ENCODE measurements around the gene LINGO1.

Gene LINGO1

DNA sequence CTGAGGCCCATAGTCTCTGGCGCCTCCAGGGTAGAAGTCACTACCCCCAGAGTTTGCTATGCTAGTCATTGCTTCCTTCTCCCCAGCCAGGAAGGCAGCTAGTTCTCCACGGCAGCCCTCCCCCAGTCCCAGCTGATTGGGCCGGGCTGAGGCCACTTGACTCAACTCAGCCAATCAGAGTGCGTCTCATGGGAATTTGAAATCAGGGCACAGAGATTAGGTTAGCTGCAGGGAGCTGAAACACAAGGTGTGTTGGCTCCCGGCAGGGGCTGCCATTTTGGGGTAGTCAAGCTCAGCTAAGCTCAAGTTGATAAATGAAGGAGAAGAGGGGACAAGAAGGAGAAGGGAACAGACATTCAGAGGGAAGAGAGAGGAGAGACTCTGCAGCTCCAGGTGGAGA, 32.8 kb downstream of the LINGO1 start:
- no peak overlapping the region for H3K23ac ChIP-seq (ENCODE audit: low read depth, low read length, poor library complexity)
- no peaks in the 10 kb centered on the region for H3K79me1 ChIP-seq (ENCODE audit: low read depth, low read length)
- no CpG with 5 or more reads among the region's 5 CpGs for WGBS, 2 donors (ENCODE audit: extremely low coverage in 2 of 2, insufficient read length in 2 of 2, insufficient replicate concordance in 1 of 2)
- H3K14ac ChIP-seq (ENCODE audit: low read length): no peak overlapping the region
- peak overlapping the region; percentile 31 for H3K18ac ChIP-seq (ENCODE audit: low read length)
- no peaks in the 10 kb centered on the region for H3K36me3 ChIP-seq (replicated peaks in 1 of 2; ENCODE audit: control insufficient read depth in 2 of 2, insufficient read depth in 2 of 2, low read length in 2 of 2)
- no peaks in the 10 kb centered on the region for H3K9me3 ChIP-seq (replicated peaks in 1 of 2; ENCODE audit: control insufficient read depth in 2 of 2, insufficient read depth in 1 of 2, low read depth in 1 of 2, low read length in 2 of 2)
- peak overlapping the region; percentile 46 for H2BK5ac ChIP-seq (ENCODE audit: low read length)
- no peak for DNase-seq (ENCODE audit: low spot score)
- no peak overlapping the region for H3K27ac ChIP-seq (replicated peaks; ENCODE audit: low read length)
- no peak overlapping the region for H3K9ac ChIP-seq (ENCODE audit: low read depth, low read length, poor library complexity)
- no peaks in the 10 kb centered on the region for H3K27me3 ChIP-seq (ENCODE audit: control insufficient read depth in 3 of 3, insufficient read depth in 3 of 3, low read depth in 1 of 3, low read length in 3 of 3)
- no peak overlapping the region for H2BK15ac ChIP-seq (ENCODE audit: low read length)
- peaks cover 19 to 25% of the 10 kb centered on the region in 2 donors for H3K4me1 ChIP-seq (ENCODE audit: control insufficient read depth in 2 of 2, insufficient read depth in 1 of 2, low read depth in 1 of 2, low read length in 2 of 2)
- peak overlapping the region; percentile 67 for H2AFZ ChIP-seq (ENCODE audit: low read length)
- H3K4me2 ChIP-seq (ENCODE audit: insufficient read depth, low read length, poor library complexity, severe bottlenecking): no peak overlapping the region
- H2AK5ac ChIP-seq (ENCODE audit: low read depth, low read length): no peak overlapping the region
- H3K4ac ChIP-seq (ENCODE audit: low read length): no peak overlapping the region
- H2BK120ac ChIP-seq (ENCODE audit: low read depth, low read length): no peak overlapping the region
- no peak overlapping the region for H2BK12ac ChIP-seq (ENCODE audit: low read length)
- no peak overlapping the region for H3K4me3 ChIP-seq (ENCODE audit: low read length in 2 of 2)
- no peak overlapping the region for H4K8ac ChIP-seq (ENCODE audit: low read depth, low read length)
- no peak overlapping the region for H4K91ac ChIP-seq (ENCODE audit: low read depth, low read length, poor library complexity)

DNA sequence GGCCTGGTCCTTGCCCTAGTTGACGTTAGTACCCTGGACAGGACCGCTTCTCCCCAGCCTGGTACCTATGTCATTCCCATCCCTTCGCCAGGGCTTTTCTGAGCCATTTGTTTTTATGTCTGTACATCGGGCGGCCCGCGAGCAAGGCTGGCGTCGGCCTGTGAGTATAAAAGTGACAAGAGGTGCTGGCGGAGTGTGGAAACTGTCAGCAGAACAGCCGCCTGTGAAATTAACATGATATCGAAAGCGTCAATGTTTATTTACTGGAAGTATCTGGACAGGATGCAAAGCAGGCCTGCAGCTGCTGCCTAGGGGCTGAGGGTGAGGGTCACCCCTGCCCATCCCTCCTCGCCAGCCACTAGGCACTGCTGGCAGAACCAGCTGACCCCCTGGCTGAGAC, 33.4 kb downstream of the LINGO1 start:
- Histone ChIP-seq H2BK15ac (ENCODE audit: low read length) (no peak overlapping the region), H4K8ac (ENCODE audit: low read depth, low read length) (no peak overlapping the region), H3K9me3 (replicated peaks in 1 of 2; ENCODE audit: control insufficient read depth in 2 of 2, insufficient read depth in 1 of 2, low read depth in 1 of 2, low read length in 2 of 2) (no peaks in the 10 kb centered on the region), H3K4ac (ENCODE audit: low read length) (no peak overlapping the region), H2AK5ac (ENCODE audit: low read depth, low read length) (peak overlapping the region; percentile 43), H3K79me1 (ENCODE audit: low read depth, low read length) (no peaks in the 10 kb centered on the region), H3K4me2 (ENCODE audit: insufficient read depth, low read length, poor library complexity, severe bottlenecking) (no peak overlapping the region), H2BK5ac (ENCODE audit: low read length) (peak overlapping the region; percentile 46), H2BK120ac (ENCODE audit: low read depth, low read length) (no peak overlapping the region), H4K91ac (ENCODE audit: low read depth, low read length, poor library complexity) (no peak overlapping the region), H3K27ac (replicated peaks; ENCODE audit: low read length) (no peak overlapping the region), H3K27me3 (ENCODE audit: control insufficient read depth in 3 of 3, insufficient read depth in 3 of 3, low read depth in 1 of 3, low read length in 3 of 3) (no peaks in the 10 kb centered on the region), H3K18ac (ENCODE audit: low read length) (peak overlapping the region; percentile 78), H2BK12ac (ENCODE audit: low read length) (no peak overlapping the region), H3K4me3 (ENCODE audit: low read length in 2 of 2) (no peak overlapping the region), H3K4me1 (ENCODE audit: control insufficient read depth in 2 of 2, insufficient read depth in 1 of 2, low read depth in 1 of 2, low read length in 2 of 2) (peaks cover 15 to 21% of the 10 kb centered on the region in 2 donors), H3K14ac (ENCODE audit: low read length) (no peak overlapping the region), H3K9ac (ENCODE audit: low read depth, low read length, poor library complexity) (no peak overlapping the region), H2AFZ (ENCODE audit: low read length) (peak overlapping the region; percentile 67), H3K23ac (ENCODE audit: low read depth, low read length, poor library complexity) (no peak overlapping the region), H3K36me3 (replicated peaks in 1 of 2; ENCODE audit: control insufficient read depth in 2 of 2, insufficient read depth in 2 of 2, low read length in 2 of 2) (no peaks in the 10 kb centered on the region)
- no peak for DNase-seq (ENCODE audit: low spot score)
- no CpG with 5 or more reads among the region's 14 CpGs for WGBS, 2 donors (ENCODE audit: extremely low coverage in 2 of 2, insufficient read length in 2 of 2, insufficient replicate concordance in 1 of 2)

- Histone ChIP-seq H3K18ac (ENCODE audit: low read length) (peak overlapping the region; percentile 41), H4K8ac (ENCODE audit: low read depth, low read length) (no peak overlapping the region), H3K79me1 (ENCODE audit: low read depth, low read length) (no peaks in the 10 kb centered on the region), H2BK120ac (ENCODE audit: low read depth, low read length) (no peak overlapping the region), H2AK5ac (ENCODE audit: low read depth, low read length) (peak overlapping the region; percentile 42), H2BK12ac (ENCODE audit: low read length) (no peak overlapping the region), H2BK15ac (ENCODE audit: low read length) (peak overlapping the region; percentile 34), H3K4me2 (ENCODE audit: insufficient read depth, low read length, poor library complexity, severe bottlenecking) (no peak overlapping the region), H3K27me3 (ENCODE audit: control insufficient read depth in 3 of 3, insufficient read depth in 3 of 3, low read depth in 1 of 3, low read length in 3 of 3) (no peaks in the 10 kb centered on the region), H3K9me3 (replicated peaks in 1 of 2; ENCODE audit: control insufficient read depth in 2 of 2, insufficient read depth in 1 of 2, low read depth in 1 of 2, low read length in 2 of 2) (no peaks in the 10 kb centered on the region), H3K4me3 (ENCODE audit: low read length in 2 of 2) (no peak overlapping the region), H3K27ac (replicated peaks; ENCODE audit: low read length) (no peak overlapping the region), H2BK5ac (ENCODE audit: low read length) (peak overlapping the region; percentile 43), H4K91ac (ENCODE audit: low read depth, low read length, poor library complexity) (no peak overlapping the region), H3K4me1 (ENCODE audit: control insufficient read depth in 2 of 2, insufficient read depth in 1 of 2, low read depth in 1 of 2, low read length in 2 of 2) (peaks cover 8 to 15% of the 10 kb centered on the region in 2 donors), H3K14ac (ENCODE audit: low read length) (no peak overlapping the region), H3K23ac (ENCODE audit: low read depth, low read length, poor library complexity) (no peak overlapping the region), H3K4ac (ENCODE audit: low read length) (no peak overlapping the region), H3K36me3 (replicated peaks in 1 of 2; ENCODE audit: control insufficient read depth in 2 of 2, insufficient read depth in 2 of 2, low read length in 2 of 2) (no peaks in the 10 kb centered on the region), H3K9ac (ENCODE audit: low read depth, low read length, poor library complexity) (no peak overlapping the region), H2AFZ (ENCODE audit: low read length) (no peak overlapping the region)
- no CpG with 5 or more reads among the region's 5 CpGs for WGBS, 2 donors (ENCODE audit: extremely low coverage in 2 of 2, insufficient read length in 2 of 2, insufficient replicate concordance in 1 of 2)
- no peak for DNase-seq (ENCODE audit: low spot score)
Observed at GRCh38 chr15:77598644-77599043, 34.1 kb downstream of the LINGO1 start.

DNA sequence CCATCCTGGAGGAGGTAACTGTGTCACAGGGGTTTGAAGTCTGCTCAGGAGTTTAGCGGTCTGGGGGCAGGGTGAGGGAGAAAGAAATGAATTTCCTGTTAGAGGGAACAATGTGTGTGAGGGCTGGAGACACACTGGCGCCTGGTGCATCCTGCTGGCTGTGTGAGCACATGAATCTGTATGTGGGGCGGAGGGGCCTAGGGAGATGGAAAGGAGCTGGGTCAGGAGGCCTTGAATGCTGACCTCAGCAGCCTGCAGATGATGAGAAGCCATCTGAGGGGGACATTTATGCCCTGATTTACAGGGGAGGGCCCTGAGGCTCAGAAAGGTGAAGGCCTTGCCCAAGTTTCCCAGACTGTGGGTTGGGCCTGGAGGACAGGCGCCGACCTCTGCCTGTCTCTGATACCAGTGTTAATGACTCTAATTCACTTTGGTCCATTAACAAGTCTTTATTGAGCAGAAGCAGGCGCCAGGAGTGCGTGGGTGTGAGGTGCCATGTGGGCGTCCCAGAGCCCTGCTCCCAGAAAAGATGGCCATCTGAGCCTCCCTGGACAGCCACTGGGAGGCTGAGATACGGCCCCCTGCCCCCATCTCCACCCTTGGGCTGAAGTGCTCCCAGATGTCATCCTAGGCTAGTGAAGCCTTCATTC, 34.8 kb downstream of the LINGO1 start:
- Histone ChIP-seq H3K4ac (ENCODE audit: low read length) (no peak overlapping the region), H2AFZ (ENCODE audit: low read length) (no peak overlapping the region), H3K4me1 (ENCODE audit: control insufficient read depth in 2 of 2, insufficient read depth in 1 of 2, low read depth in 1 of 2, low read length in 2 of 2) (peaks cover 7 to 14% of the 10 kb centered on the region in 2 donors), H4K91ac (ENCODE audit: low read depth, low read length, poor library complexity) (no peak overlapping the region), H2BK5ac (ENCODE audit: low read length) (peak overlapping the region; percentile 43), H3K18ac (ENCODE audit: low read length) (peak overlapping the region; percentile 62), H3K27ac (replicated peaks; ENCODE audit: low read length) (no peak overlapping the region), H2AK5ac (ENCODE audit: low read depth, low read length) (peak overlapping the region; percentile 86), H2BK15ac (ENCODE audit: low read length) (peak overlapping the region; percentile 34), H3K4me2 (ENCODE audit: insufficient read depth, low read length, poor library complexity, severe bottlenecking) (no peak overlapping the region), H3K27me3 (ENCODE audit: control insufficient read depth in 3 of 3, insufficient read depth in 3 of 3, low read depth in 1 of 3, low read length in 3 of 3) (no peaks in the 10 kb centered on the region), H3K23ac (ENCODE audit: low read depth, low read length, poor library complexity) (no peak overlapping the region), H3K9ac (ENCODE audit: low read depth, low read length, poor library complexity) (no peak overlapping the region), H3K14ac (ENCODE audit: low read length) (no peak overlapping the region), H2BK12ac (ENCODE audit: low read length) (peak overlapping the region; percentile 61), H4K8ac (ENCODE audit: low read depth, low read length) (no peak overlapping the region), H3K36me3 (replicated peaks in 1 of 2; ENCODE audit: control insufficient read depth in 2 of 2, insufficient read depth in 2 of 2, low read length in 2 of 2) (no peaks in the 10 kb centered on the region), H3K4me3 (ENCODE audit: low read length in 2 of 2) (no peak overlapping the region), H3K9me3 (replicated peaks in 1 of 2; ENCODE audit: control insufficient read depth in 2 of 2, insufficient read depth in 1 of 2, low read depth in 1 of 2, low read length in 2 of 2) (no peaks in the 10 kb centered on the region), H3K79me1 (ENCODE audit: low read depth, low read length) (no peaks in the 10 kb centered on the region), H2BK120ac (ENCODE audit: low read depth, low read length) (no peak overlapping the region)
- no CpG with 5 or more reads among the region's 9 CpGs for WGBS, 2 donors (ENCODE audit: extremely low coverage in 2 of 2, insufficient read length in 2 of 2, insufficient replicate concordance in 1 of 2)
- no peak for DNase-seq (ENCODE audit: low spot score)

All from neuronal stem cell (in vitro differentiated cells).